GM21423 (cell line): ENCODE measurements around the gene KCNJ10.

ENCODE experiments used
- ATAC-seq: cut with Tn5 transposase; IDR thresholded peaks from one replicate; pipeline ENCODE4 v1.9.1; 2021; ENCODE audit warnings: mild to moderate bottlenecking, moderate library complexity; ENCODE audit not compliant: unreplicated experiment

Gene KCNJ10

DNA sequence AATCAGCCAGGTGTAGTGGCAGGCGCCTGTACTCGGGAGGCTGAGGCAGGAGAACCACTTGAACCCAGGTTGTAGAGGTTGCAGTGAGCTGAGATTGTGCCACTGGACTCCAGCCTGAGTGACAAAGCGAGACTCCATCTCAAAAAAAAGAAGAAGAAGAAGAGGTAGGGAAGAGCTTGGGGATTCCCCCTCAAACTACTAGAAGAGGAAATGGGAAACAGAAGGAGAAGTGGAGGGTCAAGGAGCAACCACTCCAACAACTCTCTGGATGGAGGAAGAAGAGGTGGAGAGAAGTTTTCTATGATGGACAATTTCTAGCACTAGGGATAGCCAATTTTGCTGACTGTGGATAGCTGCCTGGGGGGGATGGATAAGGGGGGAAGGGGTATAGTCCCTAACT is 101.1 kb downstream of the KCNJ10 start:
- no peak for ATAC-seq

GRCh38 chr1:159965263-159965662 is 104.7 kb downstream of the KCNJ10 start:
- no peak for ATAC-seq

GRCh38 chr1:159964144-159964543 is 105.8 kb downstream of the KCNJ10 start:
- no peak for ATAC-seq

GRCh38 chr1:159962176-159962575 is 107.8 kb downstream of the KCNJ10 start:
- no peak for ATAC-seq

DNA sequence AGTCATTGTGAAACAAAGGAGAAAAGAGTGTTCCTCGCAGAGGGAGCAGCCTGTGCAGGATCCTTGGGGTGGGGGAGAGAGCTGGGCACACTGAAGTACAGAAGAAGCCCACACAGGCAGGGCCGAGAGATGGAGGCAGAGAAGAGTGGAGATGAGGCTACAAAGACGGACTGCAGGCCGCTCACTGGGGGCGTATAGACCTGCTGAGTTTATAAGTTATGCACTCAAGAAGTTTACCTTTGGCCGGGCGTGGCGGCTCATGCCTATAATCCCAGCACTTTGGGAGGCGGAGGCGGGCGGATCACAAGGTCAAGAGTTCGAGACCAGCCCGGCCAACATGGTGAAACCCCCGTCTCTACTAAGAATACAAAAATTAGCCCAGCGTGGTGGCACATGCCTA is 108.3 kb downstream of the KCNJ10 start:
- ATAC-seq, result no peak

GRCh38 chr1:159960721-159961381 is 109.1 kb downstream of the KCNJ10 start:
- ATAC-seq, result no peak

DNA sequence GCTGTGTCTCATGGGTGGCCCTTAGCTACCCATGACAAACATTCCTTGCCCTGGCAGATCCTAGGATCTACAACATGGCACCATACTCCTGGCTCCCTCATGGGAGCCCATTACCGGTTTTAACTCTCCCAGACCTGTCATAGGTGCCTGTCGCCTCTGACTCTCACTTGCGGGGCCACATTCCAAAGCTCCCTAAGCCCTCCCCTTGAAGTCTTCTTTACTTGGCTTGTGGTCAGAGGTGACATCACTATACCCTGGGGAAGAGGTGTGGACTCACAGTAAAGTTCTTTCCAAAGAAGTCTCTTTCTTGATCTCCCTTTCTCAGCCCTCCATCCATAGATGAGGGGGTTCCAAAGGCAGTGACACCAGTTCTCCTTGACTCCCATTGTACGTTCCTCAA is 110.5 kb downstream of the KCNJ10 start:
- no peak for ATAC-seq

GRCh38 chr1:159958719-159959380 is 111.1 kb downstream of the KCNJ10 start:
- ATAC-seq, result no peak

GRCh38 chr1:159957824-159958268 is 112.1 kb downstream of the KCNJ10 start:
- no peak for ATAC-seq

GRCh38 chr1:159955456-159955855 is 114.5 kb downstream of the KCNJ10 start:
- no peak for ATAC-seq

DNA sequence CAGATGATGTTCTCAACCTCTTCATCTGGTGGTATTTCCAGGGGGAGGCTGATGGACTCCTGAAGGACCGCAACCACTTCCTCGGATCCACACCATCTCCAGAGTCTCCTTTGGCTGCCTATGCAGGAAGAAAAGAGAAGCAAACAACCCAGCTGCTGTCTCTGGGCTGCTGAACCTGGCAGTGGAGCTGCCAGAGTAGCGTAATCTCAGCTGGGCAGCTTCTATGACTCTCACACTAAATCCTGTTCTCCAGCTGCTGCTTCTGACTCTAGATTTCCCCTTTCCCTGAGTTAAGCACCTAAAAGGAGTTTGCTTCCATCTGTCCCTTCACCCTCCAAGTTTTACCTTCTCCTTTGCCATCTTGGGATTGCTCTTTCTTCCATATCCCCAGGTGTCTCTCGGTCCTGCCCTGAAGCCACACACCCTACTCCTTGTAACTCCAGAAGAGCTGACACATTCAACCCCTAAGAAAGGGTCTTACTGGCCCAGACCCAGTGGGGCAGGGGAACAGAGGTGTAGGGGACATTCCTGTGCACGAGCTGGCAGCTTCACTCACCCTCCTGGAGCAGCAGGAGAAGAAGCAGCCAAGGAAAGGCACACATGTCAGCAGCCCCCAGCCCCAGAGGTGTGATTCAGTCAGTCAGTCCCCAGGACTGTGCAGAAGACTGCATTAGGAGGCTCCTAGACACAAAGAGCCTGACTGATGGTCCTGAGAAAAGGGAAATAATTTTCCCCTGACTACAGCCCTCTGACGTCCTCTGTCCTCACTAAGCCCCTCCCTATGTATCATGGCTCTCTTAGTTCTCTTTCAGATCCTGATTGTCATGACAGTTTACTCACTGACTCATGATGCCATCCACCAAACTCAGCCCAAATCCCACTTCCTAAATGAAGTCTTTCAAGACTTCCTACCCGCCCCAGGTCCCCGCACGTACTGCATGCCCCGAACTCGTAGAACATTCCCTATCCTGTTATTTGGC is 116.1 kb downstream of the KCNJ10 start, which contains the start of gene SLAMF9:
SLAMF9 (minus strand) TSS at position 702 of the 980 bp plus-strand sequence; CDS start at position 602, 100 bp downstream.
- ATAC-seq, result no peak

GRCh38 chr1:159952932-159953331 is 117.0 kb downstream of the KCNJ10 start:
- no peak for ATAC-seq

GRCh38 chr1:159951551-159951950 is 118.4 kb downstream of the KCNJ10 start:
- ATAC-seq, result no peak

DNA sequence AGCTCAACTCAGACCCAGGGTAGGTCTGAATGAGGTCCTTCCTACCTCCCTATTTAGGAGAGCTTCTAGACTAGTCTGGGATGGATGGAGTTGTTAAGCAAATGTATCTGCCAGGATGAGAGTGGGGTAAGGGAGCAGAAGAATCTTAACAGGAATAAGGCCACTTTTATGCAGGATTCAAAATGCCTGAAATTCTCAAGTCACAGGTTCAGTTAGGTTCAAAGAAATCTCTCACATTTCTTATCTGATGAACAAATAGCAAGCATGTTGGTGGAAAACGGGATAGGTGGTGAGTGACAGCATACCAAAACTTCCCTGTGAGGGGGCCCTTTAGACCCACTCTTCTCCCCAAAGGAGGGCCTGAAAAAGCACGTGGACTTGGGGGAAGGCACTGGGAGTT is 118.9 kb downstream of the KCNJ10 start:
- ATAC-seq, result no peak

DNA sequence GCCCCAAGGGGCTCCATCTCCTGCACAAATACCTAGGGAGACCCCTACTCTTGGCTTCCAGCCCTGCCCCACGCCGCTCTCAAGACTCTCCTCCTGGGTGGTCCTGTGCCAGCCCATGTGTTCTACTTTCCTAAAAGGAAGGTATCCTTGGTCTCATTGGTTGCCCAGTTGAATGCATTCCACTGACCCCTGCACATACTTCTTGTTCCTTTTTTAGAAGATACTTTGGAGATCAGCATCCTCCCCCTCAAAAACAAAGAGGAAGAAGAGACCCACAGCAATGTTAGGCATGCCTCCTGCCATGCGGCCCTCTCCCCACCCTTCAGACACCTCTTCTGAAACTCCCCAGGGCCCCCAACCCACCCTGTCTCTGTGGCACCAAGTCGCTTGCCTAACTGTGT is 120.0 kb downstream of the KCNJ10 start:
- ATAC-seq, result no peak

DNA sequence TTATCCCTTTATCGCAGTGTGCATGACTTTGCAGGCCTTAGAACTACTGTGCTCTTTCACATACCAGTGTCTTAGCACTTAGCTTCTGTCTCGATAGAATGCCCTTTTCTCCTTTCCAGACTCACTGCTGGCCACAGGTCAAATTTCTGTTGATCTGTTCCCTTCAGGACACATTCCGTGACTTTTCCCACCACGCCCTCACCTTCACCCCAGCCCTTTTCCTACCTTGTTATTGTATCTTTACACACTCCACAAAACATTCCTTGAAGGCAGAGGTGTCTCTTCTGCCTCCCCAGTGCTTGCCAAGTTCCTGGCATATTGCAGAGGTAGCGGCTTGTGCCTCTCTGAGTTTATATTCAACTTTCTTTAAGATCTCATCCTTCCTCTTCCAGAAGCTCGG is 120.8 kb downstream of the KCNJ10 start:
- no peak for ATAC-seq
